Measurements from ENCODE around the gene PPP2R2B.

DNA sequence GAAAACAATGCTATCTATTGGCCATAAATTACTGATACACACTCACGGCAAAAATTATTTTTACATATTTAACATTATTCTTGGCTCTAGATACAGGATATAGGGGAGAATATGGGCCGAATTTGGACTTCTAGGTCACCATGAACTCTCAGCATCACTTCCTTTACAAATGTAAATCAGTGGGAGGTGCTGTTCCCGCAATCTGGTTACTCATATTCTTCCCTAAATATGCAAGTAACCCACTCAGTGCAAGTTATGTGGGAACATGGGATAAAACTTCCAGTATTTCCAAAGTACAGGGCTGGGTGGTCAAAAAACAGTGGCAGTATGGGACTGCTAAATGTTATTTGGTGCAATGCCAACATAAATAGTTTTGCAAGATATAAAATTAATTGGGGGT is 145.6 kb downstream of the PPP2R2B start:
- TF ChIP-seq, protein P1, sequence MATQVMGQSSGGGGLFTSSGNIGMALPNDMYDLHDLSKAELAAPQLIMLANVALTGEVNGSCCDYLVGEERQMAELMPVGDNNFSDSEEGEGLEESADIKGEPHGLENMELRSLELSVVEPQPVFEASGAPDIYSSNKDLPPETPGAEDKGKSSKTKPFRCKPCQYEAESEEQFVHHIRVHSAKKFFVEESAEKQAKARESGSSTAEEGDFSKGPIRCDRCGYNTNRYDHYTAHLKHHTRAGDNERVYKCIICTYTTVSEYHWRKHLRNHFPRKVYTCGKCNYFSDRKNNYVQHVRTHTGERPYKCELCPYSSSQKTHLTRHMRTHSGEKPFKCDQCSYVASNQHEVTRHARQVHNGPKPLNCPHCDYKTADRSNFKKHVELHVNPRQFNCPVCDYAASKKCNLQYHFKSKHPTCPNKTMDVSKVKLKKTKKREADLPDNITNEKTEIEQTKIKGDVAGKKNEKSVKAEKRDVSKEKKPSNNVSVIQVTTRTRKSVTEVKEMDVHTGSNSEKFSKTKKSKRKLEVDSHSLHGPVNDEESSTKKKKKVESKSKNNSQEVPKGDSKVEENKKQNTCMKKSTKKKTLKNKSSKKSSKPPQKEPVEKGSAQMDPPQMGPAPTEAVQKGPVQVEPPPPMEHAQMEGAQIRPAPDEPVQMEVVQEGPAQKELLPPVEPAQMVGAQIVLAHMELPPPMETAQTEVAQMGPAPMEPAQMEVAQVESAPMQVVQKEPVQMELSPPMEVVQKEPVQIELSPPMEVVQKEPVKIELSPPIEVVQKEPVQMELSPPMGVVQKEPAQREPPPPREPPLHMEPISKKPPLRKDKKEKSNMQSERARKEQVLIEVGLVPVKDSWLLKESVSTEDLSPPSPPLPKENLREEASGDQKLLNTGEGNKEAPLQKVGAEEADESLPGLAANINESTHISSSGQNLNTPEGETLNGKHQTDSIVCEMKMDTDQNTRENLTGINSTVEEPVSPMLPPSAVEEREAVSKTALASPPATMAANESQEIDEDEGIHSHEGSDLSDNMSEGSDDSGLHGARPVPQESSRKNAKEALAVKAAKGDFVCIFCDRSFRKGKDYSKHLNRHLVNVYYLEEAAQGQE (IDR thresholded peaks at IDR 0.05; ENCODE audit: low read depth): no peak
- no peak for TF ChIP-seq EP300 (IDR thresholded peaks at IDR 0.05; ENCODE audit: borderline replicate concordance)
